ENCODE data around the gene KDM3A.

- TF ChIP-seq EZH2 (IDR thresholded peaks at IDR 0.05; ENCODE audit: insufficient read depth, low read length) = no peak
- TF ChIP-seq, protein P1, sequence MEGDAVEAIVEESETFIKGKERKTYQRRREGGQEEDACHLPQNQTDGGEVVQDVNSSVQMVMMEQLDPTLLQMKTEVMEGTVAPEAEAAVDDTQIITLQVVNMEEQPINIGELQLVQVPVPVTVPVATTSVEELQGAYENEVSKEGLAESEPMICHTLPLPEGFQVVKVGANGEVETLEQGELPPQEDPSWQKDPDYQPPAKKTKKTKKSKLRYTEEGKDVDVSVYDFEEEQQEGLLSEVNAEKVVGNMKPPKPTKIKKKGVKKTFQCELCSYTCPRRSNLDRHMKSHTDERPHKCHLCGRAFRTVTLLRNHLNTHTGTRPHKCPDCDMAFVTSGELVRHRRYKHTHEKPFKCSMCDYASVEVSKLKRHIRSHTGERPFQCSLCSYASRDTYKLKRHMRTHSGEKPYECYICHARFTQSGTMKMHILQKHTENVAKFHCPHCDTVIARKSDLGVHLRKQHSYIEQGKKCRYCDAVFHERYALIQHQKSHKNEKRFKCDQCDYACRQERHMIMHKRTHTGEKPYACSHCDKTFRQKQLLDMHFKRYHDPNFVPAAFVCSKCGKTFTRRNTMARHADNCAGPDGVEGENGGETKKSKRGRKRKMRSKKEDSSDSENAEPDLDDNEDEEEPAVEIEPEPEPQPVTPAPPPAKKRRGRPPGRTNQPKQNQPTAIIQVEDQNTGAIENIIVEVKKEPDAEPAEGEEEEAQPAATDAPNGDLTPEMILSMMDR (IDR thresholded peaks at IDR 0.05; ENCODE audit: insufficient read depth, low read depth, low read length) = no peak
Measured at GRCh38 chr2:86485802-86486201, 44.6 kb downstream of the KDM3A start.

Measured in astrocyte (in vitro differentiated cells and primary cell).